NOMO-1 treated with DMSO at 0.1 percent for 48 hours (cell line): ENCODE data around the gene KLHDC9.
"Not testable (repeated sequence)": the region's sequence is repeated elsewhere in the genome, so short reads cannot be mapped to it uniquely, and the experiment has no call there.

Source experiments
- DNase-seq: peaks from one replicate; lab custom pipeline; 2025; ENCODE audit not compliant: unreplicated experiment; lab: John Stamatoyannopoulos, UW

KLHDC9 gene

GRCh38 chr1:161098210-161099068 is at the start of gene KLHDC9:
Gene KLHDC9 (plus strand): TSS chr1:161098361. CDS start chr1:161098536, 175 bp downstream.
- DNase-seq = no peak

- DNase-seq = no peak
These were observed 49.0 kb upstream of the KLHDC9 start for GRCh38 chr1:161048949-161049722.

GRCh38 chr1:161051219-161051618 is 46.9 kb upstream of the KLHDC9 start:
- DNase-seq = no peak

- DNase-seq = no peak
These were observed 45.3 kb upstream of the KLHDC9 start for GRCh38 chr1:161052899-161053298.

GRCh38 chr1:161054232-161054631 is 43.9 kb upstream of the KLHDC9 start:
- no peak for DNase-seq

- no peak for DNase-seq
These were observed 43.4 kb upstream of the KLHDC9 start for GRCh38 chr1:161054805-161055204.

- DNase-seq = no peak
These were observed 38.9 kb upstream of the KLHDC9 start for GRCh38 chr1:161059293-161059692.

- DNase-seq = no peak
These were observed 36.7 kb upstream of the KLHDC9 start for GRCh38 chr1:161061419-161061818.

- not testable (repeated sequence) for DNase-seq
These were observed 34.2 kb upstream of the KLHDC9 start for GRCh38 chr1:161063936-161064335.

- DNase-seq = not testable (repeated sequence)
These were observed 32.5 kb upstream of the KLHDC9 start for GRCh38 chr1:161065681-161066080.

- DNase-seq = no peak
These were observed 31.5 kb upstream of the KLHDC9 start for GRCh38 chr1:161066694-161067093.

GRCh38 chr1:161068306-161069234 is 29.6 kb upstream of the KLHDC9 start:
- DNase-seq = peak; percentile 92

GRCh38 chr1:161069241-161069640 is 28.9 kb upstream of the KLHDC9 start:
- DNase-seq = no peak

GRCh38 chr1:161069731-161070270 is 28.4 kb upstream of the KLHDC9 start, which contains the start of gene ARHGAP30:
Gene ARHGAP30 (minus strand): TSS chr1:161069891. CDS start chr1:161069624, 267 bp downstream.
- peak; percentile 96 for DNase-seq

GRCh38 chr1:161070761-161071160 is 27.4 kb upstream of the KLHDC9 start:
- no peak for DNase-seq

- peak; percentile 65 for DNase-seq
These were observed 26.2 kb upstream of the KLHDC9 start for GRCh38 chr1:161071886-161072371.

- DNase-seq = no peak
These were observed 25.3 kb upstream of the KLHDC9 start for GRCh38 chr1:161072751-161073449.

- no peak for DNase-seq
These were observed 24.6 kb upstream of the KLHDC9 start for GRCh38 chr1:161073474-161074121.

GRCh38 chr1:161074676-161075368 is 23.3 kb upstream of the KLHDC9 start:
- DNase-seq = no peak
